AG04450 (cell line): ENCODE measurements around the gene ADAMTSL2. TPM values are rescaled to one million over a fixed set of nuclear protein-coding genes. Genes with fewer than 3 reads are reported as not detected.

Experiments used
- CTCF ChIA-PET: fragments of 300-600, 350-600 bp; formaldehyde crosslinking; extraction: SDS; loops from one replicate; lab custom pipeline; 2022; ENCODE audit warnings: antibody characterized with exemption, inconsistent platforms; lab: Charles Lee
- POLR2A ChIA-PET: fragments of 350-600 bp; formaldehyde crosslinking; extraction: SDS; loops from one replicate; lab custom pipeline; 2021; ENCODE audit warnings: antibody characterized with exemption, inconsistent platforms; lab: Yijun Ruan, JAX
- DNase-seq: peaks from one replicate; pipeline ENCODE4 v3.0.0-alpha.2; 2011; ENCODE audit warnings: low read depth, low spot score
- H3K27ac ChIP-seq: one replicate; pipeline ENCODE4 v1.5.1; 2012; ENCODE audit warnings: low read depth, low read length, control low read depth
- H3K27me3 ChIP-seq: one replicate; pipeline ENCODE4 v1.6.0; 2012; ENCODE audit warnings: low read length; ENCODE audit not compliant: control insufficient read depth, insufficient read depth
- H3K4me3 ChIP-seq: 2 replicates; pipeline ENCODE4 v1.5.1; 2011; ENCODE audit warnings: mild to moderate bottlenecking, low read depth, low read length, control low read depth
- H3K9me3 ChIP-seq: 2 replicates; pipeline ENCODE4 v1.5.1; 2012; ENCODE audit warnings: low read length; ENCODE audit not compliant: control insufficient read depth, insufficient read depth
- polyA plus RNA-seq: library from polyadenylated mRNA; depleted of rRNA; stranded (reverse); fragments of >200 nt; gene quantifications from 2 replicates; pipeline ENCODE4 v1.2.3, GENCODE V29; 2011
- TF ChIP-seq, protein P1 (sequence below): IDR thresholded peaks from 2 replicates; pipeline ENCODE4 v1.5.1; 2011; ENCODE audit warnings: low read depth, low read length, control low read depth, inconsistent platforms

ADAMTSL2 gene
- polyA plus RNA-seq, 1 experiment: not detected

DNA sequence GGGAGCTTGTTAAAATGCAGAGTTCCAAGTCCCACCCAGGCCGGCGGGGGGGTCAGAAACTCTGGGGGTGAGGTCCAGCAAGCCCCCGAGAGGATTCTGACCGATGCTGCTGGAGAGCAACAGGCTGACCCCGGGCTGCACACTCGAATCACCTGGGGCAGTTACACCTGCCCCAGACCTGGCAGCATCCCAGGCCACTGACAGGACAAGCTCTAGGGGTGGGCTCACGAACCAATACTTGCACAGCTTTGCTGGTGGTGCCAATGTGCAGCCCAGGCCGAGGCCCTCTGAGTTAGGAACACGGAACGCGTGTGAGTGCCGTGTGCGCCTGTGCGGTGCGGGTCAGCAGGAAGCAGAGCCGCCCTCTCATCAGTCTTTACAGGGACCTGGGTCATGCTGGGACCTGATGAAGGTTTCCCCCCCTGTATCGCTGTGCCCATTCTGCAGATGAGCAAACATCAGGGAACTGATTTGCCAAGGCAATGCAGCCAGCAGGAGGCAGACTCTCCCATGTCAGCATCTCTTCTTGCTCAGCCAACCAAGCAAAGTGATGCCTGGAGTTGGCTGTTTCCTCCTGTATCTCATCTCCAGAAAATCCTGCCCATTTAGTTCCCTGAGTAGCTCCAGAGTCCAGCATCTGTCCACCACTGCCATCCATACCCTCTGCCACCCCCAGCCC lies 58.4 kb downstream of the ADAMTSL2 start:
- TF ChIP-seq, protein P1, sequence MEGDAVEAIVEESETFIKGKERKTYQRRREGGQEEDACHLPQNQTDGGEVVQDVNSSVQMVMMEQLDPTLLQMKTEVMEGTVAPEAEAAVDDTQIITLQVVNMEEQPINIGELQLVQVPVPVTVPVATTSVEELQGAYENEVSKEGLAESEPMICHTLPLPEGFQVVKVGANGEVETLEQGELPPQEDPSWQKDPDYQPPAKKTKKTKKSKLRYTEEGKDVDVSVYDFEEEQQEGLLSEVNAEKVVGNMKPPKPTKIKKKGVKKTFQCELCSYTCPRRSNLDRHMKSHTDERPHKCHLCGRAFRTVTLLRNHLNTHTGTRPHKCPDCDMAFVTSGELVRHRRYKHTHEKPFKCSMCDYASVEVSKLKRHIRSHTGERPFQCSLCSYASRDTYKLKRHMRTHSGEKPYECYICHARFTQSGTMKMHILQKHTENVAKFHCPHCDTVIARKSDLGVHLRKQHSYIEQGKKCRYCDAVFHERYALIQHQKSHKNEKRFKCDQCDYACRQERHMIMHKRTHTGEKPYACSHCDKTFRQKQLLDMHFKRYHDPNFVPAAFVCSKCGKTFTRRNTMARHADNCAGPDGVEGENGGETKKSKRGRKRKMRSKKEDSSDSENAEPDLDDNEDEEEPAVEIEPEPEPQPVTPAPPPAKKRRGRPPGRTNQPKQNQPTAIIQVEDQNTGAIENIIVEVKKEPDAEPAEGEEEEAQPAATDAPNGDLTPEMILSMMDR: peak; percentile 19; the same call in 1 of the 2 replicates
- Histone ChIP-seq H3K4me3 (no peak overlapping the region), H3K27me3 (peaks cover 6% of the 10 kb centered on the region), H3K9me3 (peaks cover 27% of the 10 kb centered on the region), H3K27ac (no peak overlapping the region)
- ChIA-PET POLR2A (no interaction called here), CTCF (no interaction called here)
- no peak for DNase-seq

DNA sequence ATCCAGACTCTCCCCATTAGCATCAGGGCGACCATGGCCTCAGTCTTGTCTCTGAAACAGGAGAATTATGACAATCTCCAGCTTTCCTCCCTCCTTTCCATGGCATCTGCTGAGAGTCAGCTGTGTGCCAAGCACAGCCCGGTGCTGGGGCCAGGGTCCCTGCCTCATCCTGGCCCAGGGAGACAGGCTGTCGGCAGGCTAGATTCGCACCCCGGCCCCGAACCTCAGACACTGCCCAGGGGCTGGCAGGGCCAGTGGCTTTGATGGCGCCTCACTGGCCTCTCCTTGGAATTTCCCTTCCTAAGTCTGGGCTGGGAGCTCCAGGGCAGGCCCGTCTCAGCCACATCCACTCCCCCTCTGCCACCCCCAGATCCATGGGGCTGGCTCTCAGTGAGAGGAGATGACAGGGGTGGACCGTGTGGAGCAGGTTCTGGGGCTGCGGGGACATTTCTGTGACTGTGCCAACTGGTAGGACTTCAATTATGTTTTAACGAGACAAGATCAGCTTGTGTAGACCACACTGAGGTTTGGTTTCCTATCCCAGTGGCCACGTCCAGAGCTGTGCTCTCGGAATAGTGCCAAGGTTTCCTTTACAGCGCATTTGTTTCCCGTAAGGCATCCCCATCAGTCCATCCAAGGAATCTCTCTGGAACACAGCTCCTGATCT lies 59.2 kb downstream of the ADAMTSL2 start:
- no peak for DNase-seq
- TF ChIP-seq, protein P1: no peak
- Histone ChIP-seq H3K9me3 (peaks cover 27% of the 10 kb centered on the region), H3K4me3 (no peak overlapping the region), H3K27me3 (peaks cover 6% of the 10 kb centered on the region), H3K27ac (no peak overlapping the region)
- POLR2A ChIA-PET: no interaction called here
- CTCF ChIA-PET: no interaction called here

DNA sequence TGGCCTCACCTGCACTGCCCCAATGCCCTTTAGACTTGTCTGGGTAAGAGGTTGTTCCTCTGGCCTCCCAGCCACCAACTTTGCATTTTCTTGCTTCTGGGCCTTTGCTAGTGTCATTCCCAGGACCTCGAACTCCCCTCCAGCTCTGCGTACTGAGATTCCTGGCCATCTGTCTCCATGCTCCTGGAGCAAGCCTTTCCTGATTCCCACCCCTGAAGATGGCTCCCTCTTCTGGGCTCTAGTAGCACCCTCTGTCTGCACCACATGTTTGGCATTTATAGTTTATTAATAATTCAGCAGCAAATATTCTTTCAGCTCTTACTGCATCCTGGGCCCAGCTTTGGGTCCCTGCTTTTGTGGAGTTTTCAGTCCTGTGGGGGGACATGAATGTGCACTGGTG lies 59.8 kb downstream of the ADAMTSL2 start:
- Histone ChIP-seq H3K27me3 (peaks cover 6% of the 10 kb centered on the region), H3K4me3 (no peak overlapping the region), H3K9me3 (peaks cover 31% of the 10 kb centered on the region), H3K27ac (no peak overlapping the region)
- TF ChIP-seq, protein P1: no peak
- DNase-seq: no peak
- CTCF ChIA-PET: no interaction called here
- POLR2A ChIA-PET: no interaction called here

DNA sequence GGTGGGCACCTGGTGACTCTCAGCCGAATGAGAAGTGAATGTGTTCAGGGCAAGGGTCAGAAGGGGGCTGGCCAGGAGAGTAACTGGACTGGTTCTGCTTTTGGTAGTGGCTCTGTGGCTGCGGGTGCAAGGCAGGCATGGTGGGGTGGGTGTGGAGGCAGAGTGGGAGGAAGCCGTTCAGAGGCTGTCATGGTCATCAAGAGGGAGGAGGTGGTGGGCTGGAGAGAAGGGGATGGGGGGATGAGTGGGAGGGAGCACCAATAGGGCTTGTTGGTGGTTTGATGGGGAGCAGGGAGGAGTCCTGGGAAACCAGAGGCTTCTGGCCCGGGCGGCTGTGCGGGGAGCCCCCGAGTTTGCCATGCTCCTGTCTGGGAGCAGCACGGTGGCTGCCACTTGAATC lies 61.4 kb downstream of the ADAMTSL2 start:
- CTCF ChIA-PET: no interaction called here
- POLR2A ChIA-PET: no interaction called here
- DNase-seq: no peak
- no peak overlapping the region for H3K27ac ChIP-seq
- peaks cover 35% of the 10 kb centered on the region for H3K9me3 ChIP-seq
- H3K4me3 ChIP-seq: no peak overlapping the region
- TF ChIP-seq, protein P1: no peak
- H3K27me3 ChIP-seq: peaks cover 4% of the 10 kb centered on the region

DNA sequence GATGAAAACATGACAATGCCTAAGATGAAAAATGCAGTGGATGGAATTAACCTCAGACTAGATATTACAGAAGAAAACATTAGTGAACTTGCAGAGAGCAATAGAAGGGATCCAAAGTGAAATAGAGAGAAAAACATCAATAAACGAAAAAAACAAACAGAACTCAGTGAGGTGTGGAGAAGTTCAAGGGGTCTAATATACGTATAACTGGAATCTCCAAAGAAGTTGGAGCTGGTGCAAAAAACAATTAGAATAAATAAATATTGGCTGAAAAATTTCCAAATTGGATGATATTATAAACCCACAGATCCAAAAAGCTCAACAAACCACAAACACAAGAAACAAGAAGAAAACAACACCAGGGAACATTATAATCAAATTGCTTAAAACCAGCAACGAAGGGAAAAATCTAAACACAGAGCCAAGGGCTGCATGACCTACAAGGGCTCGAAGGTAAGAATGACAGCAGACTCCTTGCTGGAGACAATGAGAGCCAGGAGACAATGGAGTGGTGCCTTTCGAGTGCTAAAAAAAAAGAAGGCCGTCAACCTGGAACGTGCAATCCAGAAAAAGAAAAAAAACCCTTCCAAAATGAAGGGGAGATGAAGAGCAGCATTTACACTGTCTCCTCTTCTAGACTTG lies 62.9 kb downstream of the ADAMTSL2 start:
- peaks cover 2% of the 10 kb centered on the region for H3K27me3 ChIP-seq
- POLR2A ChIA-PET: no interaction called here
- H3K27ac ChIP-seq: no peak overlapping the region
- no peak for DNase-seq
- no peak overlapping the region for H3K4me3 ChIP-seq
- peaks cover 35% of the 10 kb centered on the region for H3K9me3 ChIP-seq
- CTCF ChIA-PET: no interaction called here
- TF ChIP-seq, protein P1: no peak
